HTERT RPE-1 (cell line): ENCODE data around the gene NKX2-1.
"Not testable (repeated sequence)": the region's sequence is repeated elsewhere in the genome, so short reads cannot be mapped to it uniquely, and the experiment has no call there.

Source experiments
- in situ Hi-C: fragments of 300-500 bp; cut with MboI; formaldehyde crosslinking; loops from 4 replicates; pipeline ENCODE4 v1.14.3; 2020; ENCODE audit warnings: low sequenced_read_pairs

NKX2-1 gene

DNA sequence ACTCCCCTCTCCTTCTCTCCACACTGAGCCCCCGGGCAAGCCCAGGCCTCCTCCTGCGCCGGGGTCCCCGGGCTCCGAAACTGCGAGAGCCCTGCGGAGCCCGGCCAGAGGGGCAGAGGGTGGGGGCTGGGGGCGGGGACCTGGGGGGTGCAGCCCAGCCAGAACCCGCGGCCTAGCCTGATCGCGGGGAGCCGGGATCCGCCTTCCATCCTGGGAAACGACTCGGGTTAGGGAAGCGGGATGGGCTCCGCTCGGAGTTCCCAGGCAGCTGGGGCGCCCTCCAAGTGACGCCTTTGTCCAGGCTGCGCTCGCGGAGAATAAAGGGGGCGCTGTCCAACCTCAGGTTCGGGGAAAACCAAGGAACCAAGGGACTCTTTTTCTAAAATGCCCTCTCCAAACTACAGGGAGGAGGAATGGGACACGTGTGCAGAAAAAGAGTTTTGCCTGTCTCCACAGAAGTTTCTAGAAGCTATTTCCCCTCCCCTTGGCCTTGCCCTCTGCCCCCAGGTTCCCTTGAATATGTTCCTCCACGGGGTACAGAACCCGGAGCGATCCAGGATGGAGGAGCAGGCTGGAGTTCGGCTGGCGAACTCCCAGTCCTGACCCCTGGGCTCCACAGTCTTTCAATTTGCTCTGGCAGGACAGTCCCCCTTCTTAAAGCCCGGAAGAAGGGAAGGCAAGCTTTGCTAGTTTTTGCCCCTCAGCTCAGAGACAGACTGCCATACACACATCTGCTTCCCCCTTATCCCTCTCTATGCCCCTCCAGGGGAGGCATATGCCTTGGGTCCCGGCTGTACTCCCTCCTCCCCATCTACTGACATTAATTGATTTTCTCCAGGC, 13.9 kb downstream of the NKX2-1 start:
- in situ Hi-C loops = no loop called here

DNA sequence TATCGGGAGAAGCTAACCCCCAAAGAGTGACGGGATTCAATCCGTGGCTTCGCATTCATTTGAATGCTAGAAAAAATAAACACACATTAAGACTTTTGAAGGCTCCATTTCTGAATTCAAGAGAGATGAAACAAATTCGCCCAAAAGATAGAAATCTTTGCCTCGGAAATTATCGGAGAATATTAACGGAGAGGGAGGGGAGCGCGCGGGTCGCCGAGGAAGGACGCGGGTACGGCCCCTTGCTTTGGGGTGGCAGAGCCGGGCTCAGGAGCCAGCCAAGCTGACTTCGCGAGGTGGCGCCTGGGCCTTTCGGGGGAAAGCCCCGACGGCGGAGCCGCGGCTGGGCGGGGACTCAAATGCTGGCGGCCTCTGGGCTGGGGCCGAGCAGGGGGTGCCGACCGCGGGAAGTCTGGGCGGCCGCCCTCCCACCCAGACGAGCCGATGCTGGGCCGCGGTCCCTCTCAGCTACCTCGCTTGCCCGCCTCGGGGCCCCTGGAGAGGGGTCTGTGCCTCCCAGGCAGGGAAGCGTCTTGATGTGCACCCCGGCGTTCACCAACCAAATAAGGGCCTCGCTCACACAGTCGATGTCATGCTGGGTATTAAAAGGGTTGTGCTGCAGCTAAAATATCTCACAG, 14.7 kb downstream of the NKX2-1 start:
- in situ Hi-C loops = no loop called here

DNA sequence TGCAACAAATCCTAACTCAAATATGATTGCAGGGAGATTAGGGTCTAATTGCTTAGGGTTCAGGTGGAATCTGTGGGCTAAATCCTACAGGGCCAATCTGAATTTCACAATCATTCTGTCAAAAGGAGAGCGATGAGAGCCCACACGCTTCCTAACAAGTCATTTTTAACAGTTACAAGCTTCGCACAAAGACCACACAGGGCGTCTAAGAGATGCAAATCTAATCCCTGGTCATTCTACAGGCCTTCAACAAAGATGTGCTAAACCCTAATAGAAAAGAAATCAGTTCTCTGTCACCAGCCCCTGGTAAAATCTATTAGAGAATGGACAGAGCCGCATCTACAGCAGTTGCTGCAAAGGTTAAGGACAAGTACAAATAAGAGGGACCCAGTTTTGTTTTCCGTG, 15.3 kb downstream of the NKX2-1 start:
- in situ Hi-C loops = no loop called here

GRCh38 chr14:36503771-36504741, 16.0 kb downstream of the NKX2-1 start:
- in situ Hi-C loops = no loop called here

GRCh38 chr14:36502558-36503508, 17.2 kb downstream of the NKX2-1 start:
- in situ Hi-C loops = no loop called here

- in situ Hi-C loops = no loop called here
Measured at GRCh38 chr14:36498938-36499337, 21.1 kb downstream of the NKX2-1 start.

DNA sequence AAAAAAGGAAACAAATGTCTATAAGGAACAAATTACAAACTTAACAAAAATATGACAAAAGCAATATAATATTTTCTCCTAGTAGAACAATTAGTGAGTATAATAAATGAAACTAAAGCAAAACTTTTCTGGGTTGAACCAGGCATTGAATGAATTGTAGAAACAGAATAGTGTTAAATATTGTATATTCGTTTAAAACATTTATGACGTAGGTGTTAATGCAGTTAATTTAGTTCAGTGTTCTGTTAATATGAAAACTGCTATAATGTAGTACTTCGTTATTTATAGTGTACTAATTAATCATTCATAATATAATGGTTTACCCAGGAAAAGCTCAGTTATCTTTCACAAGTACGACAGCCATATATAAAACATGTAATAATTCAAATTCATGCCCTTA, 23.7 kb downstream of the NKX2-1 start:
- in situ Hi-C loops = no loop called here

DNA sequence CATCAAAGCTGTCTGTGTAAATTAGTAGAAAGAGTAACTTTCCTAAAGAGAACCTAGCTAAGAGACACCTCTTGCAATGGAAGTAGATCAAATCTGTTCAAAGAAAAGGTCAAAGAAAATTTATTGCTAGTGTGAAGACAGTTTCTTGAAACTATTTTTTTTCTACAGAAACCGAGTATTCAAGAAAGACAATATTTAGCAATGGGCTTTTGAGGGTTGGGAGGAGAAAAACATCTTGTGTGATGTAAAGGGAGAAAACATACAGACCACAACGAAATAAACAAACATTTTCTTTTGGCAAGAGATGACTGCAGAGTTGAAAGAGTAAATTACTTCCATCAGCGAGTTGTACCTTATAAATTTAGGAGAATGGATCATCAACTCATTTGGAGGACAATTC, 24.4 kb downstream of the NKX2-1 start:
- in situ Hi-C loops = no loop called here

DNA sequence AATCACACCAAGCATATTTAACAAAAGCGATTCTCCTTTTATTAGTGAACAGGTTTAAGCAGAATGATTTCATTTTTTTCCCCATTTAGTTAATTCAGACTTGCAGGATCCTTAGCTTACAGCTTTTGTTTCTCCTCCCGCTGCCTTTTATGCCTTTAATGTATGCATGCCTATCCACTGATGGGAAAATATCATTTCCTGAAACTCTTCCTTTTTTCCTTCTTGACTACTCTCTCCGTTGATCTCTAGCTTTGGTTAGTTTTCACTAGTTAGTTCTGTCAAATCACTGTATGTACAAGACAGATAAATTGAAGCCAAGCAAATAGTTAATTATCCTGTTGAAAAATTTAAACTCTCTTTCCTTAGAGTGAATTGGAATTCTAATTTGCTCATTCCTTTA, 26.3 kb downstream of the NKX2-1 start:
- in situ Hi-C loops = no loop called here

DNA sequence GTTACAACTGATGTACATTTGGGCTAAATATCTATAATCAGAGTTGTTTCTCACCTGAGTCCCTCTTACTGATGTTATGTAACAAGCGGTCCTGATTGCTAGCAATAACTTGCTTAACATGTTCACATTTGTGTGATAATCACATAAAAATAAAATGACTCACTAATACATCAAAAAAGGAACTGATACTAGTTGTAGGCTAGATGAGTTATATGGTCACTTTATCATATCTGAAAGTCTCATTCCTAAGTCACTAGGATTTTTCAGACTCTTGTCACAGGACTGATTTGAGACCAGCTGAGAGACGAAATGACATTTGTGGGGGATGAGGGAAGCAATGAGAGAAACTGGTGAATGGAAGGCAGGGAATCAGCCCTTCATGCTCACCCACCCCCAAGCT, 34.3 kb downstream of the NKX2-1 start:
- in situ Hi-C loops = no loop called here

DNA sequence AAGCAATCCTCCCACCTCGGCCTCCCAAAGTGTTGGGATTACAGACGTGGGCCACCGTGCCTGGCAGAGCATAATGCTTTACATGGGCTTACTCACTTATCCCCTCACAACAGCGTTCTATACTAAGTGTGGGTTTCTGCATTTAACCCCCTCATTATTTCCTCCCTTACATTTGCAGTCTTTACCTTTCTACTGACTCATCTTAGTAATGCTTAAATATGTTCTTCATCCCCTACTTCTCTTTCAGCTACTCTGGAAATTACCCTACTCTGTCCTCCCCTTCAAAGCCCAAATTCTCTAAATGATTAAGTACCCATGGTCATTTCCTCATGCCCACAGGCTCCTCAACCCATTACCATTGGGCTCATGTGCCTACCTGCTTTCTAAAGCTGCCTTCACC, 40.7 kb downstream of the NKX2-1 start:
- in situ Hi-C loops = no loop called here

GRCh38 chr14:36478782-36479181, 41.2 kb downstream of the NKX2-1 start:
- in situ Hi-C loops = no loop called here

DNA sequence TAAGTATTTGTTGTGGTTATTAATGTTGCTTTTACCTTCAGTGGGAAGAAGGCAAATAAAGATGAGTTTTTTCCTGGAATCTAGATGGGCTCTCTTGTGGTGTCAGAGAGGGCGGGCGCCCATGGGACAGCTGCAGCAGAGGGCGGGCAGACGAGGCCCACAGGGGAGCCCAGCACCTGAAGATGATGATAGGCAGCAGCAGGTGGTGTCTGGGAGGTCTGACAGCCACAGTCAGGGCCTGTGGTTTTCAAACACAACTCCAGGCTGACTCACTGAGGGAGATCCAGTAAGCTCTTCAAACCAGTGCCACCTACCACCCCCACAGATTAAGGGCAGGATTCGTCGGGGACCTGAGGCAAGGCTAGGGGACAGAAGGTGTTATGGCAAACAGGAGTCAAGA, 42.8 kb downstream of the NKX2-1 start:
- in situ Hi-C loops = no loop called here

DNA sequence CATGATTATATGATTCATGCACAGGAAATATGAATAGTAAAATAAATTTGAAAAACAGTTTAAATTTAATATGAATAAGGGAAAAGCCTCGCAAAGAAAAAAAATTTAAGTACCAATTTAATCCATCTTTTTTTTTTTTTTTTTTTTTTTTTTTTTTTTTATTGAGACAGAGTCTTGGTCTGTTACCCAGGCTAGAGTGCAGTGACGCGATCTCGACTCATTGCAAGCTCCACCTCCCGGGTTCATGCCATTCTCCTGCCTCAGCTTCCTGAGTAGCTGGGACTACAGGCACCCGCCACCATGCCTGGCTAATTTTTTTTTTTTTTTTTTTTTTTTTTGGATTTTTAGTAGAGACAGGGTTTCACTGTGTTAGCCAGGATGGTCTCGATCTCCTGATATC, 44.0 kb downstream of the NKX2-1 start:
- in situ Hi-C loops = not testable (repeated sequence)

DNA sequence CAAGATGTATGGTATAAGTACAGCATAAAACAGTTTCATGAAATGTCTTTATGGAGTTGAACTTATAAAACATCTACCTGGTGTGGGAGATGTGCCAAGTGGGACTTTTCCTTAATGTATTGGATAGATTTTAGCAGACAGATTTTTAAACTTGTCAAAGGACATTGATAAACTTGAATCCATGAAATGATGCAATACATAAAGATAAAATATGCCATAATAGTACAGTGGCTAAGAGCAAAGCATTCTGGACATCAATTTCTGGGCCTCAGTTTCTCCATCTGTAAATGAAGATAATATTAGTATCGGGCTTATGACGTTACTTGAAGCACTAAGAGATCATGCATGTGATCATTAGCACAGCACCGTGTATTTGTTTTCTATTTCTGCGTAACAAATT, 45.4 kb downstream of the NKX2-1 start:
- in situ Hi-C loops = no loop called here

DNA sequence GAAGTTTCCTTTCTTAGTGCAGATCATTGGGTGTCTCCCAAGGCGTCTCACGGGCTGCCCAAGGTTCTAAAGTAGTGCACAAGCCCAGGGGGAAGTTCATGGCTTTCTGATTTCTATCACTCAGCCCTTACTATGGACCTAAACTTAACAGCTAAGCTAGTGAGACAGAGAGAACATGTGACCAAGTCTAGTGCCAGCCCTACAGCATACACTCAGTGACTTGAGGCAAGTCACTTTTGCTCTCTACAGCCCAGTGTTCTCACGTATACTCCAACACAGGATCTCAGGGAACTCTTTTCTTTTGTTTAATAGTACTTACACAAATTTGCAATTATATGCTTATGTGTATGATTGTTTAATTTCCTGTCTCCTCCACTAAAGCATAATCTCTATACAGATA, 48.6 kb downstream of the NKX2-1 start:
- in situ Hi-C loops = no loop called here

DNA sequence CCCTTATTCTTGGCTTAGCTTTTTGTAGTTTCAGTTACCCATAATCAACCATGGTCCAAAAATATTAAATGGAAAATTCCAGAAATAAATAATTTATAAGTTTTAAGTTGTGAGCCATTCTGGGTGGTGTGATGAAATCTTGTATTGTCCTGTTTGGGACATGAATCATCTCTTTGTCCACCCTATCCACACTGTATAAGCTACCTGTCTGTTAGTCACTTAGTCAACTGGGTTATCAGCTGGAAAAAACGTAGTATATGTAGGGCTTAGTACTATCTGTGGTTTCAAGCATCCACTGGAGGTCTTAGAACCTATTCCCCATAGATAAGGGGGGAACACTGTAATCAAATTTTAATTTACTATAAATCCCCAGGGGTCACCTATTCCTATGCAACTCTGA, 52.7 kb downstream of the NKX2-1 start:
- in situ Hi-C loops = no loop called here
